Measurements from ENCODE around the gene TSEN54.

Gene TSEN54

GRCh38 chr17:75565618-75566017 lies 49.3 kb downstream of the TSEN54 start:
- no peak for DNase-seq (ENCODE audit: low spot score)

GRCh38 chr17:75566416-75566815 lies 50.1 kb downstream of the TSEN54 start:
- DNase-seq (ENCODE audit: low spot score), result no peak

- no peak for DNase-seq (ENCODE audit: low spot score)
Observed at GRCh38 chr17:75566834-75567233, 50.5 kb downstream of the TSEN54 start.

GRCh38 chr17:75568412-75569255 lies 52.3 kb downstream of the TSEN54 start:
- DNase-seq (ENCODE audit: low spot score), result no peak

- no peak for DNase-seq (ENCODE audit: low spot score)
Observed at GRCh38 chr17:75570034-75570676, 53.8 kb downstream of the TSEN54 start.

- DNase-seq (ENCODE audit: low spot score), result no peak
Observed at GRCh38 chr17:75570772-75571171, 54.4 kb downstream of the TSEN54 start.

- DNase-seq (ENCODE audit: low spot score), result no peak
Observed at GRCh38 chr17:75571197-75571884, 55.0 kb downstream of the TSEN54 start.

- DNase-seq (ENCODE audit: low spot score), result no peak
Observed at GRCh38 chr17:75571885-75572215, 55.5 kb downstream of the TSEN54 start.

GRCh38 chr17:75572713-75573539 lies 56.6 kb downstream of the TSEN54 start:
- DNase-seq (ENCODE audit: low spot score), result no peak

GRCh38 chr17:75573540-75573957 lies 57.2 kb downstream of the TSEN54 start:
- no peak for DNase-seq (ENCODE audit: low spot score)

GRCh38 chr17:75573994-75574393 lies 57.7 kb downstream of the TSEN54 start:
- DNase-seq (ENCODE audit: low spot score), result no peak

Data from D341Med (cell line).